H1 (cell line): ENCODE data around the gene BRIP1.

Experiments
- CBX8 ChIP-seq: fragments of 300-800, 300-1000 bp; sonication (generic); IDR thresholded peaks from 2 replicates; pipeline ENCODE4 v1.7.1; 2016; ENCODE audit warnings: low read depth, low read length, borderline replicate concordance
- CHD2 ChIP-seq: IDR thresholded peaks from 2 replicates; pipeline ENCODE4 v1.6.1; 2012; ENCODE audit warnings: low read length, improper control_type of control experiment
- CTCF ChIP-seq, 3 experiments: IDR thresholded peaks; 1 replicate in 2 of 3; 2 replicates in 1 of 3; pipeline versions ENCODE4 v1.5.1 to v1.6.1; 2011; ENCODE audit warnings: low read length in 3 of 3, mild to moderate bottlenecking in 3 of 3, inconsistent platforms in 2 of 3, low read depth in 1 of 3, moderate library complexity in 1 of 3; ENCODE audit not compliant: insufficient read depth in 1 of 3; ENCODE audit errors: control extremely low read depth in 1 of 3
- RBBP5 ChIP-seq: IDR thresholded peaks from 2 replicates; pipeline ENCODE4 v1.7.1; 2012; ENCODE audit warnings: low read depth, mild to moderate bottlenecking, inconsistent platforms, low read length, moderate library complexity, borderline replicate concordance
- RFX5 ChIP-seq: IDR thresholded peaks from 2 replicates; pipeline ENCODE4 v1.6.1; 2011; ENCODE audit warnings: low read depth, low read length, improper control_type of control experiment, borderline replicate concordance

GRCh38 chr17:61814485-61814884, 48.8 kb downstream of the BRIP1 start:
- TF ChIP-seq CHD2 (no peak), RFX5 (no peak), CTCF (IDR thresholded peaks at IDR 0.05; ENCODE audit: control extremely low read depth in 1 of 3, insufficient read depth in 1 of 3, low read depth in 1 of 3, low read length in 3 of 3) (no peak), CBX8 (no peak), RBBP5 (no peak)
